ENCODE data around the gene SLC8A2. TPM values are rescaled to one million over a fixed set of nuclear protein-coding genes. Genes with fewer than 3 reads are reported as not detected.

The SLC8A2 gene
- total and polyA plus RNA-seq, 2 donors (not counting 1 experiment from before 2014, with no cell fraction given) = 0.07 TPM; not detected in 1

DNA sequence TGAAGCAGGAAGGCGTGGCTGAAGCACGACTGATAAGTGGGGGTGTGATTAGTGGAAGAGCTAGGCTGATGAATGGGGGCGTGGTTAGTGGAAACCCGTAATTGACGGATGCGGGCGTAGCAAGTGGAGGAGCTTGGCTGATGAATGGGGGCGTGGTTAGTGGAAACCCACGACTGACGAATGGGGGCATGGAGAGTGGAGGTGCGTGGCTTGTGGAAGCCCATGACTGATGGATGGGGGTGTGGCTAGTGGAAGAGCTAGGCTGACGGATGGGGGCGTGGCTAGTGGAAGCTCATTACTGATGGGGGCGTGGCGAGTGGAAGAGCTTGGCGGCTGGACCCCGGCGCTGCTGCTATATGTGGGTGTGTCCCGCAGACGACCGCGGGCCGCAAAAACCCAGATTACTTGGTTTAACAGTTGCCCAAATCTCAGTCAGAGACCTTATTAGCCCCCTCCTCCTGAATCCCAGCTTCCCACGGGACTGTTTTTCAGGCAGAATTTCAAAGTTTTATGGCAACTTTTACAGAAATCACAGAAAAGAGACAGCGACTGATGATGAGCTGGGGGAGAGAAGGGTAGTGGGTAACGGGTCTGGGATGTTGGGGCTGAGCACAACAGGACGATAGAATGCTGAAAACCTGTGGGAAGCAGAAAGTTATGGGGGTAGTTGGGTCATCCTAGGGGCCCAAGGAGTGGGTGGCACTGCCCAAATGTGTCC is 43.4 kb downstream of the SLC8A2 start:
- Mint-ChIP-seq H3K27ac (no peak overlapping the region), H3K27me3 (peaks cover 45% of the 10 kb centered on the region), H3K4me1 (peaks cover 11% of the 10 kb centered on the region), H3K9me3 (ENCODE audit: insufficient read depth) (no peaks in the 10 kb centered on the region), H3K4me3 (no peak overlapping the region)
- Histone ChIP-seq H3K4me1 (ENCODE audit: control insufficient read depth in 2 of 2, insufficient read depth in 2 of 2, low read length in 2 of 2) (peaks cover 22 to 31% of the 10 kb centered on the region in 2 donors), H3K4me2 (replicated peaks; ENCODE audit: low read depth, low read length, poor library complexity, severe bottlenecking) (peak overlapping the region; percentile 43), H4K20me1 (ENCODE audit: control insufficient read depth, insufficient read depth, low read length, poor library complexity, severe bottlenecking) (no peaks in the 10 kb centered on the region), H3K27ac (ENCODE audit: low read length in 2 of 2) (no peak overlapping the region), H3K4me3 (ENCODE audit: control extremely low read depth in 1 of 5, extremely low read depth in 1 of 5, insufficient read depth in 1 of 5, low read depth in 2 of 5, low read length in 4 of 5) (no peak overlapping the region), H3K9me3 (ENCODE audit: control extremely low read depth in 1 of 3, control insufficient read depth in 2 of 3, insufficient read depth in 1 of 3, low read length in 2 of 3) (peaks cover 0 to 41% (median 4%) of the 10 kb centered on the region in 3 donors), H3K9ac (ENCODE audit: low read length) (no peak overlapping the region), H2AFZ (ENCODE audit: insufficient read depth, low read depth, low read length, poor library complexity, severe bottlenecking) (no peak overlapping the region), H3K27me3 (replicated peaks in 1 of 4; ENCODE audit: control extremely low read depth in 1 of 4, control insufficient read depth in 3 of 4, insufficient read depth in 4 of 4, low read length in 3 of 4) (peaks cover 0 to 95% (median 52%) of the 10 kb centered on the region in 4 experiments), H3K79me2 (ENCODE audit: control insufficient read depth, insufficient read depth, low read length) (no peaks in the 10 kb centered on the region), H3K36me3 (replicated peaks in 1 of 2; ENCODE audit: control extremely low read depth in 1 of 2, control insufficient read depth in 1 of 2, extremely low read depth in 1 of 2, insufficient read depth in 2 of 2, low read length in 1 of 2) (no peaks in the 10 kb centered on the region)
- POLR2A ChIA-PET = interaction anchor here (0.5 to 0.6 kb wide), 2 partner anchors 27 to 203 kb away, joined by 3 to 4 read pairs; no protein-coding TSS in a partner anchor
- 3% methylated on average over 21 of the region's 27 CpGs for WGBS (ENCODE audit: insufficient coverage)
- peak; percentile 35 for ATAC-seq (ENCODE audit: low read depth)
- DNase-seq = peak; percentile 71
- CTCF ChIA-PET = interaction anchor here (0.6 to 1.9 kb wide), 14 partner anchors 8 to 1254 kb away, joined by 3 to 13 read pairs (median 4); partner anchors contain the start of genes DHX34 and KPTN
- intact Hi-C loops (cut with micrococcal nuclease) = no loop called here
- no peak for TF ChIP-seq CTCF (IDR thresholded peaks at IDR 0.05)
- no peak for TF ChIP-seq EZH2 (IDR thresholded peaks at IDR 0.05; ENCODE audit: borderline replicate concordance, insufficient read depth, low read depth, low read length, poor library complexity, severe bottlenecking)
